ENCODE results near the gene ECT2.
"Not testable (repeated sequence)": the region's sequence is repeated elsewhere in the genome, so short reads cannot be mapped to it uniquely, and the experiment has no call there.

ECT2 gene

GRCh38 chr3:172750368-172751174 lies at the start of gene ECT2:
ECT2 (plus strand) TSS chr3:172750726; CDS start chr3:172754531, 3,805 bp downstream.
- DNase-seq (ENCODE audit: low read depth) = peak; percentile 100
- H3K4me3 ChIP-seq (ENCODE audit: low read depth, low read length) = peak within 1 kb of the TSS; percentile 93
- TF ChIP-seq CTCF (IDR thresholded peaks at IDR 0.05; ENCODE audit: control insufficient read depth, extremely low read depth, insufficient read depth) = peak; percentile 76

- TF ChIP-seq CTCF (IDR thresholded peaks at IDR 0.05; ENCODE audit: control insufficient read depth, extremely low read depth, insufficient read depth) = no peak
- DNase-seq (ENCODE audit: low read depth) = no peak
- no peak overlapping the region for H3K4me3 ChIP-seq (ENCODE audit: low read depth, low read length)
Observed at GRCh38 chr3:172700936-172701455, 49.5 kb upstream of the ECT2 start.

- H3K4me3 ChIP-seq (ENCODE audit: low read depth, low read length) = no peak overlapping the region
- no peak for DNase-seq (ENCODE audit: low read depth)
- TF ChIP-seq CTCF (IDR thresholded peaks at IDR 0.05; ENCODE audit: control insufficient read depth, extremely low read depth, insufficient read depth) = no peak
Observed at GRCh38 chr3:172701751-172702150, 48.8 kb upstream of the ECT2 start.

- H3K4me3 ChIP-seq (ENCODE audit: low read depth, low read length) = no peak overlapping the region
- DNase-seq (ENCODE audit: low read depth) = no peak
- no peak for TF ChIP-seq CTCF (IDR thresholded peaks at IDR 0.05; ENCODE audit: control insufficient read depth, extremely low read depth, insufficient read depth)
Observed at GRCh38 chr3:172702256-172702655, 48.3 kb upstream of the ECT2 start.

- H3K4me3 ChIP-seq (ENCODE audit: low read depth, low read length); DNase-seq (ENCODE audit: low read depth): not testable (repeated sequence)
Observed at GRCh38 chr3:172702731-172703130, 47.8 kb upstream of the ECT2 start.

- DNase-seq (ENCODE audit: low read depth) = no peak
- H3K4me3 ChIP-seq (ENCODE audit: low read depth, low read length) = no peak overlapping the region
- no peak for TF ChIP-seq CTCF (IDR thresholded peaks at IDR 0.05; ENCODE audit: control insufficient read depth, extremely low read depth, insufficient read depth)
Observed at GRCh38 chr3:172704001-172704400, 46.5 kb upstream of the ECT2 start.

GRCh38 chr3:172705170-172705569 lies 45.4 kb upstream of the ECT2 start:
- no peak overlapping the region for H3K4me3 ChIP-seq (ENCODE audit: low read depth, low read length)
- no peak for DNase-seq (ENCODE audit: low read depth)
- no peak for TF ChIP-seq CTCF (IDR thresholded peaks at IDR 0.05; ENCODE audit: control insufficient read depth, extremely low read depth, insufficient read depth)

All from LNCaP clone FGC (cell line).